Myocyte (in vitro differentiated cells): ENCODE data around the gene RHOV. TPM values are rescaled to one million over a fixed set of nuclear protein-coding genes. Genes with fewer than 3 reads are reported as not detected.

Experiments
- DNase-seq: peaks from one replicate; pipeline ENCODE4 v3.0.0-alpha.2; 2012; ENCODE audit warnings: low read depth
- polyA plus RNA-seq: library from polyadenylated mRNA; unstranded; fragments of >200 nt; gene quantifications from one replicate; pipeline ENCODE4 v1.2.1, GENCODE V29; 2012; ENCODE audit warnings: missing spikeins
- total RNA-seq: library from RNA; depleted of rRNA; stranded (reverse); fragments of >200 nt; gene quantifications from 2 replicates; pipeline ENCODE4 v1.2.3, GENCODE V29; 2014

RHOV gene, protein sequence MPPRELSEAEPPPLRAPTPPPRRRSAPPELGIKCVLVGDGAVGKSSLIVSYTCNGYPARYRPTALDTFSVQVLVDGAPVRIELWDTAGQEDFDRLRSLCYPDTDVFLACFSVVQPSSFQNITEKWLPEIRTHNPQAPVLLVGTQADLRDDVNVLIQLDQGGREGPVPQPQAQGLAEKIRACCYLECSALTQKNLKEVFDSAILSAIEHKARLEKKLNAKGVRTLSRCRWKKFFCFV
- total RNA-seq: 0.10 TPM in 1 of 2 replicates, not detected in the other
- polyA plus RNA-seq: 0.06 TPM

DNA sequence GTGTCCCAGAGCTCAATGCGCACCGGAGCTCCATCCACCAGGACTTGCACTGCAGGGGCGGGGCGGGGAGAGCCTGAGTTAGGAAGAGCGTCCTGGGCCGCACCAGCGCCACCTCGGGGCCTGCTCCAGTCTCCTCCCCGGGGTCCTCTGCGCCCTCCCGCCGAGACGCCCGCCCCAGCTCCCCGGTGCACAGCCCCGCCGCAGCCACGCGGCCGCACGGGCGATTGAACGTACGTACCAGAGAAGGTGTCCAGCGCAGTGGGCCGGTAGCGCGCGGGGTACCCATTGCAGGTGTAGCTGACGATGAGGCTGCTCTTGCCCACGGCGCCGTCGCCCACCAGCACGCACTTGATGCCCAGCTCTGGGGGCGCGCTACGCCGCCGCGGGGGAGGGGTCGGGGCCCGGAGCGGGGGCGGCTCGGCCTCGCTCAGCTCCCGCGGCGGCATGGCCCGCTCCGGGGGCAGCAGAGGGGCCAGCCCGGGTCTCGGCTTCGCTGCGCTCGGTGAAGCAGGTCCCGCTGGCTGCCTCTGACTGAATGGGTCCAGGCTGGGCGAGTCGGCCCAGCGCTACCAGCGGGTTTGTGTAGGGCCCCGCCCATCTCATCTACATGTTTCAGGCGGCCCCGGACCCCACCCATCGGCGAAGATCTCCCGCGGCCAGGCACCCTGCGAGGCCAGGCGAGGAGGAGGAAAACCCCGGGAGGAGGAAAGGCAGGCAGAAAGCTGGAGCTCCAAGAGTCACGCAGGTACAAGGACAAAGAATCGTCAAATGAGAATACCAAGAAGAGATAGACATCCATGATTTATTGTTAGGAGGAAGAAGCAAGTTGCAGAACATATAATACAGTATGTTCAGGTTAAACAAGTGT, at the start of gene RHOV:
Gene RHOV (minus strand): TSS at position 541 of the 868 bp plus-strand sequence. CDS start 95 bp downstream, at position 446.
- DNase-seq: peak; percentile 38

DNA sequence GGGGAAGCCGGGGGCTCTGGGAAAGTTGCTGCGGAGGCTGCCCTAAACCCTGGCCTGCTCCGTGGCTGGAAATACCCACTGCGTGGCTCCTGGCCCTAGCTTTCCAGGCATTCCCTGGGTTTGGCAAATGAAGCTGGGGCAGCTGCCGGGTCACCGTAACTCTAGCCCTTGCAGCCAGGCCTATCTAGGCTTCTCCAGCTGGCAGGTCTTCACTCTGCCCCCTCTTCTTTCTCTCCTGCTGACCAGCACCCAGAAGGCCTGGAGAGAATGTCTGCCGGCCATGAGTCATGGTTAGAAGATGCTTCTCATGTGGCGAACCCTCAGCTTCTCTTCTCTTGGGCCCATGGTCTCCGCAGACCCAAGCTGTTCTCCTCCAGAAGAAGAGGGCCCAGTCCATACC, 49.5 kb upstream of the RHOV start:
- peak; percentile 90 for DNase-seq

DNA sequence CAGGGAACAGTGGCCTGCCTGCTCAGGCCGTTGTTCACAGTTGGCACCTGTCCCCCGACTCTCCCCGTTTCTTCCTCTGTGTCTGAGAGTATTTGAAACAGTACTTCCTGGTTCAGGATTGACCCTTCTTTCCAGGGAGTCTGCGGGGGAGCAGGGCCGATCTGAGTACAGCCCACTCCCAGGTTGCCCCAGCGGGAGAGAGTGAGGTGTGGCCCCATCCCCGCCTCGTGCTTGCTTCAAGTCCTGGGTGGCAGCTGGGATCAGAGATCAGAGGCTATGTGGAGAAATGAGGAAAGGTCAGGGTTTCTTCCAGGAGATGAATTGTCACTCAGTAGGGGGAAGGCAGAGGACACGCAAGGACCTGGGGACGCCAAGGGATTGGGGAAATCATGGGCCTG, 48.6 kb upstream of the RHOV start:
- no peak for DNase-seq

DNA sequence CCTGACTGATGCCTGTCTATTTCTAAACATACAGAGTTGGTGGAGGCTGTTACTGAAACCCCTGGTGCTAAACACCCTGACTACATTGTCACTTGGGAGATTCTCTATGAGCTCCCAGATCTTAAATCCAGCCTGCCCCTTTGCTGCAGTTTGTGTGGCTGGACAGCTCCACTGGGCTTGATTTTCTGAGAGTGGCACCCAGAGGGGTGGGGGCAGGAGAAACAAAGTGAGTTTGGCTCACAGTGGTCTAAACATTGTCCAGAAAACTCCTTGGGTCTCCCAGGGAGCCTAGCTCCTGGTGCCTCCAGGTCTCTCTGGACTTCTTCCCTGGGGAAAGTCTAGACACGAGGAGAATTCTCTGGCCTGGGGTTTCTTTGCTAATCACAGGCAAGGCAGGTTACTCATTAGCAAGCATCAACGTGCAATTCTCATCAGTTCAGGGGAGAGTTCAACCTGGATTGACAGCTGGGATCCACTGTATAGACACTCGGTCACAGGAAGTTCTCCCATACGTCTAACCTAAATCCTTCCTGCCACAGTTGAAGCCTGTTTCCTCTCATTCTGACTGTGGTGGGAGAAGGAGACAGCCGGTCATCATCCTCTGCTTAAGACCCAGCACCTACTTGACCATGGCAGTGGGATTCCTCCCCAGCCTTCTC, 48.0 kb upstream of the RHOV start:
- DNase-seq: no peak

DNA sequence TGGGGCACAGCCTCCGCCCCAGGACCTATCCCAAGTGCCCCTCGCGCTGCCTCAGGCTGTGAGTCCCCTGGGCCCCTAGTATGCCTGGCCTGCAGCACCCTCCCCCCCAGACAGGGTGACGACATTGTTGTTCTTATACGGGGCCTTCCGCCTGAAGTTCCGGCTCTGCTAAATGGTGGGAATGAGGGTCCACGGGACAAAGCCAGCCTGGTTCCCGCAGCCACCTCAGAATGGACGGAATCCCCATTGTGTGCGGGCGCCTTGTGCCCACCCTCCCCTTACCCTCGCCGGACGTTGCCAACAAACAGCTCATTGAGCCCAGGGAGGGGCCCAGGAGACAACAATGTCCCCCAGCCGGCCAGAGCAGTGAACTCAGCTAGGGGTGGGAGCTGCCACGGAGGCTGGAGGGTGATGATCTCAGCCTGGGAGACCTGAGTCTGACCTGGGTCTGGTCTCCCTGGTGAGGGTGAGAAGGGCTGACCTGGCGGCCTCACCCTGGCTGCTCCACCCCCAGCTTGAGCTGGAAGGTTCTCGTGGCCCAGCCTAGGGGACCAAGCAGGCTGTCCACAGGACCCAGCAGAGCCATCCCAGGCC, 44.9 kb upstream of the RHOV start:
- no peak for DNase-seq

DNA sequence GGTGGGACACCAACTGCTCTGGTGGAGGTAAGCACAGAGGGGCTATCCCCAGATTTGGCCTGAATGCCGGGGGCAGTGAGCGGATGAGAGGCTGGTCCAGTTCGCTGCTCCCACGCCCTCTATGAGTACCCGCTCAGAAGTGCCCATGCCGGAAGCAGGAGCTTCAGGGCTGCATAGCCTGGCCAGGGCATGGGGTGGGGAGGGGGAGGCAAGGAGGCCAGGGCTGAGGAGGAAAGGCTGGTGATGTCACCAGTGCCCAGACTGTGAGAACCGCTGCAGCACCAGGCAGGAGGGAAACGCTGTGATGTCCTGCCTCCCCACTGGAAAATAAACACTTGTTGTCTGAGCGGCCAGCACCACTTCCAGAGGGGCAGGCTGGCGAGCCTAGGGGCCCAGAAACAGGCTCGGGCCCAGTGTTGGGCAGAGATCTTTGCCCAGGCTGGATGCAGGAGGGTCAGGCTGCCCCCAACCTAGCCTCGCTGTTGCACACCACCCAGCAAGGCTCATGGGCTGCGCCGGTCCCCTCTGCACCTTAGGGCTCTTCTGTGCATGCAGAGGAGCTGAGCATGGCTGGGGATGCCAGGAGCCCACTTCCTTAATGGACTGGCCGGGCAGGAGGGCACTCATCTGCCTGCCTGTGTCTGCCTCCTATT, 44.2 kb upstream of the RHOV start:
- DNase-seq: no peak

DNA sequence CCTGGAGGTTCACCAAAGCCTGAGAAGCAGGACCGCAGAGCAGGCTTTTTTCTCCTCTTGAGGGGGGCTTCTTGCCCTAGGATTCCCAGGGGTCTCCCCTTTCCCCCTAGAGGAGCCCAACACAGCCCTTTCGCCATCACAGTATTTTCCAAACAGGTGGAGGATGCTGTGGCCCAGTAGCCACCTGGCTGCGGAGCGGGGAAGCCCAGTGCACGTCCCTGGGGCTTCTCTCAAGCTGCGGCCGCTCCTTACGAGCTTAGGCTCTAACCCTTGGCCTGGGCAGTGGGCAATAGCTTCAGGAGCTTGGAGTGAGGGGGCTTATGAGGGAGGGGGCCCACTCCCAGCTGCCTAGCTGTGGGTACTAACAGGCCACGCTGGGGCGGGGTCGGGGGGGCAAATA, 43.6 kb upstream of the RHOV start:
- no peak for DNase-seq

DNA sequence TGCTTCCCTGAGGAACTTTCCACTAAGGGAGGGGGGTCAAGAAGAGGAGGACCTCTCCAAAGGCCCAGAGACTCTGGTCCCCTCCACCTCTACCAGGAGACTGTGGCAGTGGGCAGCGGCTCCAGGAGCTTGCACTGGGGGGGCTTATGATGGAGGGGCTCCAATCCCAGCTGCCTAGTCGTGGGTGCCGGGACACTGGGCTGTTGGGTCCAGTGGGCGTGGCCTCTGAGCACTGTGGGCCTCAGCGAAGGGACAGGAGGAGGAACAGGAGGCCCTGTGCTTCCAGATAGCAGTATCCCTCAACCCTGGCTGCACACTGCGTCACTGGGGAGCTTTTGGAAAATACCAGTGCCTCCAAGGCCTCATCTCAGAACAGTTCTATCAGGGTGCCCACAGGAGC, 41.6 kb upstream of the RHOV start:
- DNase-seq: no peak

DNA sequence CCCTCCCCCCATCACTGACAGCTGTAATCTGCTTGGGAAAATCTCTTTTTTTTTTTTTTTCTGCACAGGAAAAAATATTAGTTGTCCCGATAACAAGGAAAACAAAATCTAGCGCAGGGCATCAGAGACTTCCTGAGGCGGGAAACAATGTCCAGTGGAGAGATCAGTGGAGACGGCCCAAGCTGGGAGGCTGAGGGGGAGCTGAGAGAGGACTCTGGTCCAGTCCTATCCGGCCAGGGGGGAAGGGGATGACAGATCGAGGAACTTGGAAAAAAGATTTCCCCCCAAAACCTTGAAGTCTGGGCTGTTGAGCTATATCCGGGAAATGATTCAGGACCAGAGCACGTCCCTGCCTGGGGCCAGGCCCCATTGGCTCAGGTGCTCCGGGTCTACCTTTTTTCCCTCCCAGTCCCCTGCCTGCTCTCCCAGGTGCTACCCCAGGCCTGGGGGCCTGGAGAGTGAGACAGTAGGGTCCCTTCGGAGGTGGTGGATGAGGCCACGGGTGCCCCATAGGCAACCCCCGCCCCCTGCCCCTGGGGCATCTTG, 41.2 kb upstream of the RHOV start:
- no peak for DNase-seq

DNA sequence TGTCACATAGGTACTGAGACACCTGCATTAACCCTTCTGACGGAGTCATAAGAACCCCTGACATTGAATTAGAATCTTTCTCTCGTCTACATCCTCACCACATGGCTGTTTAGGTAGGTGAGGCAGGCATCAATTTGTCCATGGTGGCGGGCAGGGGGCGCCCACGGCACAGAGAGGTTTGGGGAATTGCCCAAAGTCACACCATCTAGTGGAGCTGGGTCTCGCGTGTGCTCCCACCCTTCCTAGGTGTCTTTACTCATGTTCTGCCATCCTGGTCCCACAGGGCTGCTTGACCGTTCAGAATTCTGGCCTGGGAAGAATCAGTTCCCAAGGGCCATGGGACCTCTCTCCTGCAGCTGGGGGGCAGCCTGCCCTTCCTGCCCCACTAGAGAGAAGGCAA, 40.5 kb upstream of the RHOV start:
- DNase-seq: no peak

DNA sequence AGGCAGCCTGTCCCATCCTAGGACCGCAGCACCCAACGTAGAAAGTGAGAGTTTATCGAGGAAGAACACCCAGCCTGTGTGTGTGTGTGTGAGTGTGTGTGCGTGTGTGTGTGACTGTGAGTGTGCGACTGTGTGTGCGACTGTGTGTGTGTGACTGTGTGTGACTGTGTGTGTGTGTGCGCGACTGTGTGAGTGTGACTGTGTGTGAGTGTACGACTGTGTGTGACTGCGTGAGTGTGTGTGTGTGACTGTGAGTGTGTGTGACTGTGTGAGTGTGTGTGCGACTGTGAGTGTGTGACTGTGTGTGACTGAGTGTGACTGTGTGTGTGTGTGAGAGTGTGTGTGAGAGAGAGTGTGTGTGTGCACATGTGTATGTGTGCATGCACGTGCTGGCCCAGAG, 40.0 kb upstream of the RHOV start:
- no peak for DNase-seq

DNA sequence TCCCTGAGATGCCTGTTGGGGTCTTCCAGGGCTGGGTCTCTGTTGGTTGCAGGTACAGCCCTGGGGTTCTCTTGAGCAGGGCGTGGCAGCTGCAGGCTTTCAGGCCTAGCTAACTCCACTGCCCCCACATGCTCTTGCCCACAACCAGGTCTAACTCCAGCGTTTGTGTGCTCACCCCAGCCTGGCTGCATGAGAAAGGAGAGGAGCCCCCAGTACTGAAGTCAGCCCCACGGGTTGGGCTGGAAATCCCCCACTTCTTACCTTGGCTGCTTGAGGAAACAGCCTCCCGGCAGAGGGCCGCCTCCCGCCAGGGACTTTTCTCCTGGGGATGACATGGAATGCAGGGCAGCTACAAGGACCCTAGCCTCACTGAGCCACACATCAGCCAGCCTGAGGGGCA, 38.4 kb upstream of the RHOV start:
- no peak for DNase-seq

DNA sequence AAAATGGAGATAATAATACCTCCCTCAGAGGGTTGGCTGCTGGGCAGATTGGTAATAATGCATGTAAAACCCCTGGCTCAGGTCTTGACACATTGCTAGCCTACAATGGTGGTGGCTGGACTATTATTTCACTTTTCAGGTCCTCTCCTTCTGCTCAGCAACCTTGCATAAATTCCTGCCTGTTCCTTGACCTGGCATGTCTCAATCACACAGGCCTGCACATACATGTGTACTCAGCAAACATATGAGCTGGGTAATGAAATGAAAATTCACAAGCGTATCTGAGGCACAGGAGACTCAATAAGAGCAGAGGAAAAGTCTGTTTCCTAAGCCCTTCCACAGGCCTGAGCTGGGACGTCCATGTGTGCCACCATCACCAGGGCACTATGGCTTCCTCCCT, 37.7 kb upstream of the RHOV start:
- DNase-seq: no peak

DNA sequence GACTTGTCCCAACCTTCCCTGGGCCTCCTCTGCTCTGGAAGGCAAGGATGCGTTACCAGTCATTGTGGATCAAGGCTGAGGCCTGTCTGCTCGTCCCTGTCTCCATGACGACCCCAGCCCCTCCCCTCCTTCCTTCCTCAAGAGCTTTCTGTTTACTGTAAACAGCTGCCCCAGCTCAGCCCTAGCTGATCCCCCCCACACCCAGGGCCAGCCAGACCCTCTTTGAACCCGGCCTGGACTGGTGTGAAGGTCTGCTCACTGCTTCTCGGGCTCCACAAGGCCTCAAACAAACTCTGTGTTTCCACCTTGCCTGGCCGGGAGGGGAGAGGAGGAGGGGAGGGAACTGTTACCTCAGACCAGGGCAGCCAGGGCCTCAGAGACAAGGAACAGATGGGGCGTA, 37.1 kb upstream of the RHOV start:
- DNase-seq: no peak

DNA sequence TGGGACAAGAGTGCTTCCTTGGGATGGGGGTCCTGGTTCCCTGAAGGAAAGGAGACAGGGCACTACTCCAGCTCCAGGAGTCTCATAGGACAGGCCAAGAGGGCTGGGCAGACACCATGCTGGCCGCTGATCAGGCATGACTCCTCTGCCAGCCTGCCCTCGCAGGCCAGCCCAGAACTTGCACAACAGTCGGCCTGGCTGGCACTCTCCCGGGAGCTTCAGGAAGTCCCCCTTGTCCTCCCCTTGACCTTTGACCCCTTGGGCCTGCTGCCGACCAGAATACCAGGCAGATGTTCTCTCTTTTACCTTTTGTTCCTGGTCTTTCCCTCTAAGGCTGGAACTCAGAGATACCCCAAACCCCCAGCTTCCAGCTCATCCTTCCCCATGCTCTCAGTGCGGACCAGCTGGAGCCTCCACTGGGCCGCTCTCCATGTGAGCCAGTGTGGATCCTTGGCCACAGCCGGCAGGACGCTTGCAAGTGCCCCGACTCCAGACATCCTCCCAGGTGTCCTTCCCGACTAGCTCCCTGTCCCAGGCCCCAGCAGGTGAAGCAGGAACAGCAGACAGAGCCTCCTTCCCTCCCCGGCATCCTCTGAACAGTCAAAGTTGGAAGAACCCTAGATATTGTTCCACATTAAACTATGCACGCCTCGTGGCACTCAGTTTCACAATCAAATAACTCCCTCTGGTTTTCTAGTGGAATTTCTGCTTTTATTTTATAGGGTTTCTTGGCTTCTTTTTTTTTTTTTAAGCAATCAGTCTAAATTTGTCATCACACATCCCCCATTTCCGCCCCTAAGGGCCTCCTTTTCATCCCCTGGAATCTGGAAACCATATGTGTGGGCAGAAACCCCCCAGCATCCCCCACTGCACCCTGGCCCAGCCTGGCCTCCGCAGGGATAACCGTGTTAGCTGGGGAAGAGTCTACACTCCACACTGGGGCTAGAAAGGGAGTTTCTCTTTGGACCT, 35.9 kb upstream of the RHOV start:
- no peak for DNase-seq

DNA sequence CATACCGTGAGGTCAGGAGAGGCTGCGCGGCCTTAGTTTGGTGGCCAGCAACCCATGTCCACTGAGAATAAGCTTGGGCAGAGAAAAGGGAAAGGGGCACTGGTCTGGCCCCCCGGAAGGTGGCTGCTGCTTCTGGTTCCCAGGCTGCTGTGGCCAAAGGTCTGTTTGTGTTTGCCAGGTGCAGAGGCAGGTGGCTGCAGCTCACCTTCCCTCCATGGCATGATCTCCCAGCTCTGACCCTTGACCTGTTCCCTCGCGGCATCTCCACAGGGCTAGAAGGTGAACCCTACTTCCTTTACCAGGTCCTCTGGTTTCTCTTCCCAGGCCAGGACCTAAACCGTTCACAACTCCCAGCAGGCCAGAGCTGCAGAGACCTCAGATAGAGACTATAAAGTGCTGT, 34.1 kb upstream of the RHOV start:
- no peak for DNase-seq

DNA sequence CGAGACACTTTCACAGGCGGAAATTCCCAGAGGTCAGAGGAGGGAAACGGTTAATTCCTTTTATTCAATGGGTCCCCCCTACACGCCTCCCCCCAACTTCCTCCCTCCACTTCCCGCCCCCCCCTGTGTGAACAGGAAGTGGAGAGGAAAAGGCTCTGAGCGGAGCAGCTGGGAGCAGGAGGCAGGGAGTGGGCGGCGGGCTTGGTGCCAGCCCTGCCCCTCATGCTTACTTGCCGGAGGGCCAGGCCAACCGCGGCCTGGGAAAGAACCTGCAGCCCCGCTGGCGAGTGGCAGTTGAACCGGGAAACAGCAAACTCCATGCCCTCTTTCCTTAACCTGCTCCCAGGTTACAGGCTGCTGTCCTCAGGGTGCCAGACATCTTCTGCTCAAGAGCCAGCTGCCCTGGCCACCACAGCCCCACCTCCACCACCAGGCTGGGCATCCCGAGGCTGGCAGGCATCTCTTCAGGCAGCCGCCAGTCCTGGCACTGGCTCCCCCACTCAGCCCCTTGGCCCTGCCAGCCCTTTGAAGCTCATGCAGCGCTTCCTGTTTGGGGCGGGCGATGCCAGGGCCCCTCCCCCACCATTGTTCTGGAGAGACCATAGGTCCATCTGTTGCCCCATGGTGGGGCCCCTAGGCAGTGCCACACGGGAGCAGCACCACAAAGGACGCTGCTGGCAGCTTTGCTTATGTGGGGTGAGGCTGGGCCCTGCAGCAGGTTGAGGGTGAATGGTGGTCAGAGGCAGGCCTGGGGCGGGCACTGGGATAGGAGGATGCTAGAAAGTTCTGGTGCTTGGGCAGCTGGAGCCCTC, 33.2 kb upstream of the RHOV start:
- DNase-seq: peak; percentile 32

DNA sequence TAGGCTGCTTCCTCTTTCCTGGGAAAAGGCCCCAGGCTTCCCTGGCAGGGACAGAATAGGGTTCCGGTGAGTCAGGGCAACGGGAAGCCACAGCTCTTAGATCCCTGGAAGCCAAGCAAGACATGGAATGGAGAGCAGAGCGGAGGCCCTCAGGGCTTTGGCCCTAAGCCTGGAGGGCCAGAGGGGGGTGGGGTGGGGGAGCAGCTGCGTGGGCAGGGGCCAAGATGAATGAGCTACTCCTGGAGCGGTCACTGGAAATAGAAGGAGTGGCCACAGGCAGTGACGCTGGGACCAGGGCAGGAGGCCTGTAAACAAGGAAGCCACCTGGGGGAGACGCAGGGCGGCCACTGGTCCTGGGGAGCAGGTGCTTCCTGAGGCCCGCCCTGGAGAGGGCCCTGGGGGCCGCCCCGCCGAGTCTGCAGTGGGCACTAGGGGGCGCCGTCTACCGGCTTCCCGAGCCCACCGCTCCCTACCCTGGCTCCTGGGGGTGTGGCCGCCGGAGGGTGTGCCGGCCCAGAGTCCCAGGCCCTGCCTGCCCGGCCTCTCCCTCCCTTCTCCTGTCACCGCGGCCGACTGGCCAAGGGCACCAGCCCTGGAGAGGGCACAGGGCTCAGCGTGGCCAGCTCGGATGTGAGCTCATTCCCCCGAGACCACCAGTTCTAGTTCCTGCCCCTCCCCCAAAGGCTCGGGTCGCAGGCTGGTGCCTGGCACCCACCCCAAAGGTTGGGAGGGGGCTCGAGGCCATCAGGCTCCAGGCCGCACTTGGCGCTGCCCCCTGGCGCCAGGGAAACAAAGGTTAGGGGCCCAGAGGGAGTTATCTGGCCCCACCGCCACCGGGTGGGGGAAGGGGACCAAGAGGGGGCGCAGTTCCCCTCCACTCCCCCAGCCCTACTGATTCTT, 32.3 kb upstream of the RHOV start:
- peak; percentile 98 for DNase-seq
